HG03571 (cell line): ENCODE results near the gene GGT7.
"Not testable (repeated sequence)": the region's sequence is repeated elsewhere in the genome, so short reads cannot be mapped to it uniquely, and the experiment has no call there.

Experiments
- ATAC-seq: cut with Tn5 transposase; IDR thresholded peaks from one replicate; pipeline ENCODE4 v1.9.1; 2021; ENCODE audit not compliant: unreplicated experiment

Gene GGT7

DNA sequence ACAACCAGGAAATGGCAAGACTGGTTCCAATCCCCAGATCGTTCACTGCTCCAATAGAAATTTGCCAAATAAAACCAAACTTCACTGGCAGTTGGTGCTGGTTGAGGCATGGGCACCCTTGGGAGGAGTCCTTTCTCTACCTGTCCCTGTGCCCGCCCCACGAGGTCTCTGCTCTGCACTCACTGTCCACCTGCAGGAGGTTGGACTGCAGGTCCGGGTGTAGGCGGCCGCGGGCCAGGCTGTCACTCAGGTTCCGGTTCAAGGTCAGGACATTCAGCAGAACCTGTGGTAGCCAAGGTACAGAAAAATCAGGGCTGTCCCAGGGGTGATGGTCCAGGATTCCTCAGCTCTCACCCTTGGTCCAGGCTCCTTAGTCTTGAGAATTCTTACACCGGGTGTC, 22.9 kb downstream of the GGT7 start:
- no peak for ATAC-seq

DNA sequence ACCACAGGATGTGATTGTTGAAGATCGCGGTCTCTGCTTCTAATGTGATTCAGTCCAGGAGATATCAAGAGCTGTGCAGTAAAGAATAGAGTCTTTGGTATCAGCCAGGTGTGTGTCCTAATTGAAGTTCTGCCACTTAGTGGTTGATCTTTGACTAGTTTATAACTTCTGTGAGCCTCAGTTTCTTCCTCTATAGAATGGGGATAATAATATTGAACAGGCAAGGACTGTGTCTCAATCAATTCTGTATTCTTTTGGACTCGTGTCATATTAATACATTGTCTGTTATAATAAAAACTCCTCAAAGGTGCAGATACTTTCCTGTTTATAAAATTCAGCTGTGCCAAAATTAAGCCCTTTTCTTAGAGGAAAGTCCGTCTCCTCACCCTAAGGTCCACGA, 24.1 kb downstream of the GGT7 start:
- ATAC-seq = no peak

DNA sequence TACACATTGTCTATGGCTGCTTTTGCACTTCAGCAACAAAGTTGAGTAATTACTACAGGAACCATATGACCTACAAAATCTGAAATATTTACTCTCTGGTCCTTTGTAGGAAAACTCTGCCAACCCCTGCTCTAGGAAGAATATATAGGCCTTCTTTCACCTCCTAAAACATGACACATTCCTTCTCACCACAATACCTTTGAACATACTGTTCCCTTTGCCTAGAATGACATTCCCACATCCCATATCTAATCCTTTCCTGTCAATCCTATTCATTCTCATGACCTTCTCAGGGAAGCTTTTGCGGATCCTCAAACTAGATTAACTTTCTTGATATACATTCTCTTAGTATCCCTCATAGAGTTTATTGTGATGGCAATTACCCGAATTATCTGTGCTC, 29.2 kb downstream of the GGT7 start:
- no peak for ATAC-seq

DNA sequence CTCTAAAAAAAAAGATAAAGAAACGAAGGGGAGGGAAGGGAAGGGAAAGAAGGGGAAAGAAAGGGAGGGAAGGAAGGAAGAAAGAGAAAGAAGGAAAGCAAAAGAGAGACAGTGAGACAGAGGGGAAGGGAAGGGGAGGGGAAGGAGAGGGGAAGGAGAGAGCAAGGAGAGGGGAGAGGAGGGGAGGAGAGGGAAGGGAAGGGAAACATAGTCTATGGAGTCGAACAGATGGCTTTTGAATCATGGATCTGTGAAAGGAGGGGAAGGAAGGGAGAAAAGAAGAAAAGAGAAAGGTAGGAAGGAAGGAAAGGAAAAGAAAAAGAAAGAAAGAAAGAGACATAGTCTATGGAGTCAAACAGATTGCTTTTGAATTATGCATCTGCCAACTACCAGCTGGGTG, 30.5 kb downstream of the GGT7 start:
- ATAC-seq = no peak

DNA sequence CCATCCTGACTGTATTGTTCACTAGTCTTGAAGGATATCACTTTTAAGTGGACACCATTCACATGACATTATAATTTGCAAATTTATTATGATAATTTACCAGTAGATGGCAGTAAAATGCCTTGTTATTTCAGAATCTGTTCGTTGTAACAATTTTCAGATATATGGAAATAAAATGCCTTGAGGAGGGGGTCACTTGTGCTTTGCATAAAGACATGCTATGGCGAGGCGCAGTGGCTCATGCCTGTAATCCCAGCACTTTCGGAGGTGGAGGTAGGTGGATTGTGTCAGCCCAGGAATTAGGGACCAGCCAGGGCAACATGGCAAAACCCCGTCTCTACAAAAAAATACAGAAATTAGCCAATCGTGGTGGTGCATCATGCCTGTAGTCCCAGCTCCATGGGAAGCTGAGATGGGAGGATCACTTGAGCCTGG, 38.2 kb downstream of the GGT7 start:
- ATAC-seq = no peak

DNA sequence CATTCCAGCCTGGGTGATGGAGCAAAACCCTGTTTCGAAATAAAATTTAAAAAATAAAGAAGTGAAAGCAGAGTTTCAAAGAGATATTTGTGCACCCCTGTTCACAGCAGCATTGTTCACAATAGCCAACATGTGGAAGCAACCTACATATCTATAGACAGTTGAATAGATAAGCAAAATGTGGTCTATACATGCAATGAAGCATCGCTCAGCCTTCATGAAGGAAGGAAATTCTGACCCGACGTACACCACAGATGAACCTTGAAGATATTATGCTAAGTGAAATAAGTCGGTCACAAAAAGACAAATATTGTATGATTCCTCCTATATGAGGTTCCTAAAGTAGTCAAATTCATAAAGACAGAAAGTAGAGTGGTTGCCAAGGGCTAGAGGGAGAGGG, 40.7 kb downstream of the GGT7 start:
- ATAC-seq = no peak

DNA sequence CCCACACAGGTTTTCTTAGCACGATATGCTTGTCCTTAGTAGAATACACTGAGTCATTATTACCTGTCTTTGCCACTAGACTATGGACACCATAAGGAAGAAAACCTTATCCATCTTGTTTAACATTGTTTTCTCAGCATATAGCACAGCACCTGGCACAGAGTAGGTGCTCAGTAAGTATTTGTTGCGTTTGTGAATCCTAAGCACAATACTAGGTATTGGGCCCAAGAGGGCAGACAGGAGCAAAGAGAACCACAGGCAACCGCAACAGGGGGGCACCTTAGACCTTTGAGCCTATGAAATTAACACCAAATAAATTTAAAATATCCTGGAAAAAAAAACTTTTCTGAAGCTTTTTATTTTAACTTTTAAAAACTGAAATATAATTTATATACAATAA, 43.5 kb downstream of the GGT7 start:
- no peak for ATAC-seq

DNA sequence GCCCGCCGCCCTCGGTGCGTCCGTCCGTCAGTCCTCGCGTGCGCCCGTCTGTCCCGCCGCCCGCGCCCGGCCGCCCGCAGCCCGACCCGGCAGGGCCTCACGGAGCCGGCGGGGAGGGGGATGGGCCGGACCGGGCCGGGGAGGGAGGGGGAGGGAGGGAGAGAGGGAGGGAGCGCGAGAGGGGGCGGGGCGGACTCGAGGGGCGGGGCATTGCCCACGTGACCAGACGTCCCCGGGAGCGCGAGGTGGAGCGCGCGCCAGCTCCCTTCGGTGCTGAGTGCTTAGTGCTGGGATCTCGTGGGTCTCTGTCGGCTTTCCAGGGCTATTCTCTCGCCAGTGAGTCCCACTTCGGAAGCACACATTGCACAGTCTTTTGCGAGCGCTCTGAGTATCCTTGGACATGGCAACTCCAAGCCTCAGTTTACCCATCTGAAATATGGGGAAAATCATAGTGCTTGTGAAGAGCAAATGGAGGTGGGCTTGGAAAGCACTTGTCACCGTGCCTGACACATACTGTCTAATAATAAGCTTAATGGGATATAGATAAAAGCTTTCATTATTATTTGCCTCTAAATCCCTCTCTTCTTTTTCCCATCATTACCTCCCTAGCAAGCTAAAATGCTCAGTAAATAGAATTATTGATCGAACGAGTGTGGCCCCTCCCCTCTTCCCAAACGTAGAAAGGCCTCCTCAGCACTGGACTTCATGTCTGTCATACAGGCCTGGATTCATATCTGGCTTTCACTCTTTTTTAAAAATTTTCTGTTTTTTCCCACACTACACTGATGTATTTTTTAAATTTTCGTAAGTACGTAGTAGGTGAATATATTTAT, 46.9 kb downstream of the GGT7 start, which contains the start of gene NCOA6:
Gene NCOA6 (minus strand): TSS at position 122 of the 833 bp plus-strand sequence. CDS start 43,296 bp downstream, outside the sequence.
- ATAC-seq = peak; percentile 52

DNA sequence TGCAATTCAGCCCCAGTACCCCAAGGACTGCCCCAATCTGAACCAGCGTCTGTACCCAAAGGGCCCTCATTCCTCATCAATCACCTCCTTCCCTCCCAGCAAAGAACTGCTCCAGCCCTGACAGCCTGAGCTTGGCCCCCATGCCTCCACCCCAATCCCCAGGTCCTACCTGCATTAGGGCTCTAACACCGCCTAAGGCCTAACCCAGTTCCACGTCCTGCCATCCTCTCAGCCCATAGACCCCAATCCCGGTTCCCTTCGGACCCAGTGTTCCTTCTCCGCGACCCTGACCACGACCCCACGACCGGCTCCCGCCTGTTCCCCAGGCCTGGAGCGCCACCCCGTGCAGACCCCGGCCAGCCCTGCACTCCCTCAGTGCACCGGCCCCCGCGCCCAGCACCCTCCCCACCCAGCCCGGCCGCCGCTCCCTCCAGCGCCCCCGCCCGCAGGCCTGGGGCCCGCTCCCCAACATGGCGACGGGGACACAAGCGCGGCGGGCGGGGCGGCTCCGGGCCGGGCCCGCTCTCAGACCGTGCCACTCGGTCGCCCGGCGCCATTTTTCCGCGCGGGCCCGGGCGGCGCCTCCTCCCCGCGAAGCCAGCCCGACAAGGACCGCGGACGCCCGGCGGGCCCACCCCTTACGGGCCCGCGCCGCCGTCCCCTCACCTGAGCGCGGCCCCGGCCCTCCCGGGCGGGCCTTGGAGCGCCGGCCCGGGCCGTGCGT, 47.7 kb downstream of the GGT7 start:
- ATAC-seq = peak; percentile 59

DNA sequence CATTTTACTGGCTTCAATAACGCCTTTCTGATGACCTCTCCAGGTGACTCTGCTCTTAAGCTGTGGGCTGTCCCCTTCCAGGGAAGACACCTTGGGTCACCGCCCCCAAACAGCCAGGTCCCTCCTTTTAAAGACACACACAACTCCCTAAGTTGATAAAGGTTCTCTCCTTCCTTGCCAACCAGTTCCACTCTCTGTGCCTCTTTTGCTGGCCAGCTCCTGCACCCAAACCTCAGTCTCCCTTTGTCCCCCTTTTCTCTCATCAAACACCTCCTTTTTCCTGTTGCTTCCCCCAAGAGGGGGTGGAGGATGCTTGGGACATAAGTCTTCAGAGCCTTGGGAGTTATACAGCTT, 48.2 kb downstream of the GGT7 start:
- ATAC-seq = no peak

DNA sequence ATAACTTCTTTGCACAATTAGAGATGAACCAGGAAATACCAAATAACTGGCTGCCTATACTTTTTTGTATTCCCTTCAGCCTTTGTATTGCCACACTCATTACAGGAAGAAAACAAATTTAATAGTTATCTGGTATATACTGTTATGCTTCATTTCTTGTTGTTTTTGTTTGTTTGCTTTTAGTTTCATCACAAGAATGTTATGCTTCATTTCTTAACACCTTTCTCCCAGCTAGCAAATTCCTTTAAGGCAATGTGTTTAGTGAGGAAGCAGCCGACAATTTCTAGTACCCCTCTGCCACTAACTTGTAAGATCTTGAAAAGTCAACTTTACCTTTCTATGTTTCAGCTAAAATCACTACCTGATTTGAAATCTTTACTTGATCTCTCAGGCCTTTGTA, 48.6 kb downstream of the GGT7 start:
- ATAC-seq = no peak

DNA sequence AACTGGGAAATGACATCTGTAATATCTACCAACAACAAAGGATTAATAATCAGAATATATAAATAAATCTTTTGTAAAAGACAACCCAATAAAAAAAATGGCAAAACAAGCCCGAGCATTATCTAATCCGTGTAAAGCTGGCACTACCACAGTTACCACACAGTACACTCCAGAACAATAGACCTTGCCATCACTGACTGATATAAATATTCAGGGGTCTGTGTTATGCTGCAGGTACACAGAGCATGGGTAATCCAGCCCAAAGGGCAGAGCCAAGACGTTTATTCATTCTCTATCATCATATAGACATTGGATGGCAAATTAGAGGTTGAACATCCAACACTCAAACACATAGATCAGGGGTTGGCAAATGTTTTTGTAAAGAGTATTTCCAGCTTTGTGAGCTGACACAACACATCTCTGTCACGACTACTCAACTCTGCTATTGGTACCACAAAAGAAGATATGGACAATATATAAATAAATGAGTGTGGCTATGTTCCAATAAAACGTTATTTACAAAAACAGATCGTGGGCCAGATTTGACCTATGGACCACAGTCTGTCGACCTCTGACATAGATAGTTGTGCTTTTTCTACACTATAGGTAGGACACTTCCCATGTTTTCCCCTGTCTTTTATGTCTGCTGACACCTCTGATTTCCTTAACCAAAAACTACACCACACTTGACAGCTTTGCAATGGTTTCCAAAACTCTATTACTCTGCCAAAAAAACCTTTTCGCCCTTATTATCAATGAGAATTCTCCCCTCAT, 51.7 kb downstream of the GGT7 start:
- no peak for ATAC-seq

DNA sequence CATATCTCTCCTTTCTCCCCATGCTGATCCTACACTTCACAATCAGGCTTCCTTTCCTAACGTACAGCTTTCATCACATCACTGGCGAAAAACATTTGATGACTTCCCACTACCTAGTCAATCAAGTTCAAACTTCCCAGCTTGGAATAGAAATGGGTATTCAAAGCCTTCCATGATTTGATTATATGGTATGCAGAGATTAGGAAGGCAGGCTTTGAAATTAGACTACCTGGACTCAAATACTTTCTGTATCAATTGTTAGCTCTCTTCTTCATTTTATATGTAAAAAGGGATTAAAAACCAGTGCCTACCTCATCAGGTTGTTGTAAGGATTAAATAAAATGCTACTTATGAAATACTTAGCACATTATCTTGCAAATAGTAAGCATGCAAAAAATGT, 54.9 kb downstream of the GGT7 start:
- ATAC-seq = no peak

DNA sequence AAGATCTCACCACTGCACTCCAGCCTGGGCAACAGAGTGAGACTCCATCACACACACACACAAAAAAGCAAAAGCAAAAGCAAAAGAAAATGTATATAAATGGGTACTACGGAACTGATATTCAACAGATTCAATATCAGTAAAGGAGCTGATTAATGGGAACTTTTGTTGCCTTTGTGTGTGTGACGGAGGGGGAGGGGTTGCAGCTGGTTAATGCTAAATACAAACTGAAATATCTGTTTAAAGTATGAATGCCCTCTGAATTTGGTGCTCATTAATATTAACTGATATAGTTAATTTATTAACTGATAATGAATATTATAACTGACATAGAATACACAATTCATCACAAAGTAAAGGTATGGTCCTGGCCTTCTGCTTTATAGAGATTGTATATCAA, 55.6 kb downstream of the GGT7 start:
- no peak for ATAC-seq

DNA sequence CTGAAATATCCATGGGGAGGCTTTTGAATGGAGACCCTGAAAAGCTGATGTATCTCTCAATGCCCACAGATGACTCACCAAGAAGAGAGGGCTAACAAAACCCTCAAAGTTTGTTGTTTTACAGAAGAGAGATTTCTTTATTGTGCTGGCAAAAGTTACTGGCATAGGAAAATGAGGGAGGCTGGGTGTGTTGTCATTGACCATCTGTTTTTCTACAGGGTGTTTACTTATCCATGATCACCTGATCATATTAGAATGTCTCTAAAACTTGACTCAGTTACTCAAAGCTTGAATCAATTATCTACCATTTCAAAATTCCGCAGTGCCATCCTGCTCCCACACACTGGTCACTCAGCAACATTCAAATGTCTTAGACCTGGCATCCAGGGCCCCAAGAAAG, 57.0 kb downstream of the GGT7 start:
- no peak for ATAC-seq

DNA sequence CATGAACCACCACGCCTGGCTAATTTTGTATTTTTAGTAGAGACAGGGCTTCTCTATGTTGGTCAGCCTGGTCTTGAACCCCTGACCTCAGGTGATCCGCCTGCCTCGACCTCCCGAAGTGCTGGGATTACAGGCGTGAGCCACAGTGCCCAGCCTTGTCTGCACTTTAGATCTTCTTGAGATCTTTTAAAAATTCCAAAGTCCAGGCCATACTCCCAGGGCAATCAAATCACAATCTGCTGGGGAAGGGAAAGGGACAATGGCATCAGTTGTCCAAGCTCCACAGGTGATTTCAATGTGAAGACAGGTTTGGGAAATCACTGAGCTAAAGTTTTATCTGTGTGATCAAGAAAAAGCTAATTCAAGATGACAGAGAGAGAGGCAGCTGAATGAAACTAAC, 64.1 kb downstream of the GGT7 start:
- no peak for ATAC-seq

DNA sequence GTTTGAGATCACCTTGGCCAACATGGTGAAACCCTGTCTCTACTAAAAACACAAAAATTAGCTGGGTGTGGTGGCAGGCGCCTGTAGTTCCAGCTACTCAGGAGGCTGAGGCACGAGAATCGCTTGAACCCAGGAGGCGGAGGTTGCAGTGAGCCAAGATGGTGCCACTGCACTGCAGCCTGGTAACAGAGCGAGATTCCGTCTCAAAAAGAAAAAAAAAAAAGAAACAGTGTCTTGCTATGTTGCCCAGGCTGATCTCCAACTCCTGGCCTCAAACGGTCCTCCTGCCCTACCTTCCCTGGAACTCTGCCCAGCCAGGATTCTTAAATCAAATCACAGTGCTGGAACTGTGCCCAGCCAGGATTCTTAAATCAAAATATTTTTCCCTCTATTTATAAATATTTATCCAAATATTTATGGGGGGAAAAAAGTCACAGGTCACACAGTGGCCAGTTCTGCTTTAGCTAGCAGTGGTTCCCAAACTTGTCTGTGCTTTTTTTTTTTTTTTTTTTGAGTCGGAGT, 64.7 kb downstream of the GGT7 start:
- ATAC-seq = not testable (repeated sequence)

DNA sequence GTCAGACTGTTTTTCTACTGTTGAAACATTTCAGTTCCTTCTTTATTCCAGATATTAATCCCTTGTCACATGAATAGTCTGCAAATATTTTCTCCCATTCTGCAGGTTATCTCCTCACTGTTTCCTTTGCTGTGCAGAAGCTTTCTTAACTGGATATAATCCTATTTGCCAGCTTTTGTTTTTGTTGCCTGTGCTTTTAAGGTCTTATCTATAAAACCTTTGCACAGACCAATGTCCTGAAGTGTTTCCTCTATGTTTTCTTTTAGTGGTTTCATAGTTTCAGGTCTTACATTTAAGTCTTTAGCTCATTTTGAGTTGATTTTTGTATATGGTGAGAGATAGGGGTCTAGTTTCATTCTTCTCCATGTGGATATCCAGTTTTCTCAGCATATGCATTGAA, 66.4 kb downstream of the GGT7 start:
- no peak for ATAC-seq

DNA sequence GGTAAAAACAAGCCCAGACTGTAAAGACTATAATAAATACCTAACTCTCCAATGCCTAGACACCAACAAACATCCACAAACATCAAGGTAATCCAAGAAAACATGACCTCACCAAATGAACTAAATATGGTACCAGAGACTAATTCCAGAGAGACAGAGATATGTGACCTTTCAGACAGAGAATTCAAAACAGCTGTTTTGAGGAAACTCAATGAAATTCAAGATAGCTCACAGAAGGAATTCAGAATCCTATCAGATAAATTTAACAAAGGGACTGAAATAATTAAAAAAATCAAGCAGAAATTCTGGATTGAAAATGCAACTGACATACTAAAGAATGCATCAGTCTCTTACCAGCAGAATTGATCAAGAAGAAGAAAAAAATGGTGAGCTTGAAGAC, 73.8 kb downstream of the GGT7 start:
- no peak for ATAC-seq

DNA sequence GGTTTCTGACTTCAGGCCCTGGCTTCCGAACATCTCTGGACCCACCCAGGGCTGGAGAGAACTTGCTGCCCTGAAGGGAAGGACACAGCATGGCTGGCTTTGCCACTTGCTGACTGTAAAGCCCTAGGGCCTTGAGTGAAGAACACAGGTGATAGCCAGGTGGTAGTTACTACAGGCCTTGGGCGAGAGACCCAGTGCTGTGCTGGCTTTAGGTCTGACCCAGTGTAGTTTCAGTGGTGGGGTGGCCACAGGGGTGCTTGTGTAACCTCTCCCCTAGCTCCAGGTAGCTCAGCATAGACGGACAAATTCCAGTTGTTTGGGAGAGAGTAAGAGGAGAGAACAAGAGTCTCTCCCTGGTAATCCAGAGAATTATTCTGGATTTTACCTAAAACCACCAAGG, 74.3 kb downstream of the GGT7 start:
- ATAC-seq = no peak
